Measurements from ENCODE around the gene PDE9A.
"Not testable (repeated sequence)": the region's sequence is repeated elsewhere in the genome, so short reads cannot be mapped to it uniquely, and the experiment has no call there.

Gene PDE9A

DNA sequence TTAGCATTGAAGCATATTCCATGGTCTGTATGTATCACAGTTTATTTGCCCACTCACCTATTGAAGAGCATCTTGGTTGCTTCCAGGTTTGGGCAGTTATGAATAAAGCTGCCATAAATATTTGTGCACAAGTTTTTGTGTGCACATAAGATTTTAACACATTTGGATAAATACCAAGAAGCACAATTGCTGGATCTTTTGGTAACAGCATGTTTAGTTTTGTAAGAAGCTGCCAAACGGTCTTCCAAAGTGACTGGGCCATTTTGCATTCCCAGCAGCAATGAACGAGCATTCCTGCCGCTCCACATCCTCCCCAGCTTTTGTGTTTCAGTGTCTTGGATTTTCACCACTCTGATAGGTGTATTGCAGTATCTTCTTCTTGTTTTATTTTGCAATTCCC lies 62.7 kb downstream of the PDE9A start:
- no peak for DNase-seq

DNA sequence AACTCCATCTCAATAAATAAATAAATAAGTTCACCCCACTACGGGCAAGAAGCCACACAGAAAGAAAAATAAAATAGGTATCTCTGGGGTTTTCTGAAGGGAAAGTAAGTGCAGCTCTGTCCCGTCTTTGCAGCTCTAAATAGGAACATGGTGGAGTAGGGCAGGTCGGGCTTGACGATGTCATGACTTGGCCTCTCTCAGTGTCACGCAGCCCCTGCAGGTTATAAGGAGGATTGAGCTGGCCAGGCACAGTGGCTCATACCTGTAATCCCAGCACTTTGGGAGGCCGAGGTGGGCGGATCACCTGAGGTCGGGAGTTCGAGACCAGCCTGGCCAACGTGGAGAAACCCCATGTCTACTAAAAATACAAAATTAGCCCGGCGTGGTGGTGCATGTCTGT lies 67.1 kb downstream of the PDE9A start:
- DNase-seq: not testable (repeated sequence)

DNA sequence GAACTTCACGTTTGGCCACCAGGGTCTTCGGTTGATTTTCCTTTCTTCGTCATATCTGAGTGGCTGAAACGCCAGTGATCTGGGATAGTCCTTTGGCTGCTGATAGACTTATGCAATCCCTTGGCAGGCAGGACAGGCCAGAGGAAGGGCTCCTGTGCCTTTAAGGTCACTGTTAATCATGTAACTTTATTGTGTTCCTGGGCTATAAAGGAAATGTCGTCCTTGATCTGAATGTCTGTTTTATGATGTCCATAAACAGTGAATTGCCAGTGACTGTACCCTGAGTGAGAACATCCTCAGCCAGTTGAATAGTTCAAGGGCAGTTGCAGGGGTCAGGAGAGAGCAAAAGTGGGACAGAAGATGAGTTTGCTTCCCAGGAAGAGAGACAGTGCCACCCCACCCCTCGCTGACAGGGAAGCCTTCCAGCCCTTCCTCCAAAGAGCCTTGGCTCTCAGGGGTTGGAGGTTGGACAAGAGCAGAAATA lies 68.0 kb downstream of the PDE9A start:
- DNase-seq: no peak

DNA sequence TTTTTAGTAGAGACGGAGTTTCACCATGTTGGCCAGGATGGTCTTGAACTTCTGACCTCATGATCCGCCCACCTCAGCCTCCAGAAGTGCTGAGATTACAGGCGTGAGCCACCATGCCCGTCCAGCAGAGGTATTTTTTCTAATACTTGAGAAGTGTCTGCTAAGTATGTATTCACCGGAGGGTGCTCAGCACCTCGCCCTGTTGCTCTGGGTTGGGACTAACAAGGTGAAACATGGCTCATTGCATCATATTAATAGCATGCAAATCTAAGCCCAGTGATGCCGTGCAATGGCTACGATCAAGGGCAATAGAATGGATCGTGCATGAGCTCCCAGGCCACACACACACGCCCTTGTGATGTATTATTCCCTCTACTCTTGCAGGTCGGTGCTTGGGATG lies 68.7 kb downstream of the PDE9A start:
- no peak for DNase-seq

DNA sequence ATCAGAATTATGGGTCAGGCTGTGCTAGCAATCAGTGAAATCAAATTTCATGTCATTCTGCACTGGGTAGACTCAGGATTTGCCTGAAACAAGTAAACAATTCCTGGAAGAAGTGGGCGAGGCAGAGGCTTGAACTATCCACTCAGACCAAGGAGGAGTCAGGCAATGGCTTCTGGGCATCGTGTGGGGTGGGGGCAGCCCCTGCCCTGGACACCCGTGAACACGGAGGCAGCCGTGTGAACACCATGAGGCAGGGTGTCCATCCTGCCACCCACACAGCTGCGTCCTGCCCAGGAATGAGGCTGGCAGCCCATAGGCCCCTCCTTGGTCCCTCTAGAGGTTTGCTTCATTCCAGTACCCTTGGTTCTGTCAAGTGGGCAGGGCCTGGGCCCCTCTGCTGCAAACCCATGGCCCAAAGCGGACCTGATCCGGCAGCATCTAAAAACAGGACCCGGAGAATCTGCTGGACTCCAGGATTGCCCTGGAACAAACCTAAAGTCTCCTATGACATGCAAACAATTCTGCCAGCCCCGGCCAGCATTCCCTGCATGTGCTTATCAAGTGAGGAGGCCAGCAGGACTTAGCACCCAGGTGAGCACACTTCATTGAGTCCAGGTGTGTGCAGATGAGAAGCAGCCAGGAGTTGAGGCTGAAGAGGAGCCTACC lies 69.5 kb downstream of the PDE9A start:
- DNase-seq: no peak

DNA sequence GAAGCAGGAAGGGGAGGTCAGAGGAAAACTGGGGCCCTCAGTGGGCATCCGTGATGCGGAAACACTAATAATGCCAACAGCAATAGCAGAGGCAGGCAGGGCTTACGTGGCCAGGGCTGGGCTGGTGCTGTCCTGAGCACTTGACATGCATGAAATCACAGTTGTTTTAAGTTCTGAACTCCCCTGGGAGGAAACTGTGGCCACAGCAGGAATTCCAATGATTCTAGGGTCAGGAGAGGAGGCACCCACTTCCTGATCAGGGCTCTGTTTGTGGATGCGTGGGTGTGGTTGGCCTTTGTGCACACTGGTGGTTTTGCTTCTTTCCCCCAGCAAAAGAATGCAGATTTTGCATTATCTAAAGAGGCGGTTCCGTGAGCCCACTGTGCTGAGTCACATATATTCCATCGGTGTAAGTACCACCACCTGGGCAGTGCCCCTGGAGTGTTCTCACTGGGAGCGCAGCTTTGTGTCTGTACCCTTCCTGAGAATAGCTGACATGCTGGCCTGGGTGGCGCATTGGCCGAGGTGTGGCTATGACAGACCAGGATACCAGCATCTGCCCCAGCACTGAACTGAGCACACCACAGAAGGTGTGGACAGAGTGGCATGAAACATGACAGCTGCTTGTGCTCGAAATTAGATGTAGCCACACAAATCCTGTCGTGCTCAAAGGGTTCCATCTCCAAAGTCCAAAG lies 71.0 kb downstream of the PDE9A start:
- DNase-seq: no peak

DNA sequence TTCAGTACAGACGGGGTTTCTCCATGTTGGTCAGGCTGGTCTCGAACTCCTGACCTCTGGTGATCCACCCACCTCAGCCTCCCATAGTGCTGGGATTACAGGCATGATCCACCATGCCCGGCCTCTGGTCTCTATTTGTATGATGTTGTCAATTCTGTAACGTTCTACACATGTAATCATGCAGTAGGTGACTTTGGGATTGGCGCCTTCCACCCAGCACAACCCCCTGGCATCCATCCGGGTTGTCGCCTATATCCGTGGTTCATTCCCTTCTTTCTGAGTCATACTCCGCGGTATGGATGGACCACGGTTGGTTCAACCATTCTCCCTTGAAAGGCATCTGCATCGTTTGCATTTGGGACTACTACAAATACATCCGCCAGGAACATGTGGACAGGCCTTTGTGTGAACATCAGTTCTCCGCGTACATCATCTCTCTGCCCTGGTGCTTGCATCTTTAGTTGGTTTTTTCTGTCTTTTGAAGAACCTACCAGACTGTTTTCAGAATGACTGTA lies 72.1 kb downstream of the PDE9A start:
- no peak for DNase-seq

DNA sequence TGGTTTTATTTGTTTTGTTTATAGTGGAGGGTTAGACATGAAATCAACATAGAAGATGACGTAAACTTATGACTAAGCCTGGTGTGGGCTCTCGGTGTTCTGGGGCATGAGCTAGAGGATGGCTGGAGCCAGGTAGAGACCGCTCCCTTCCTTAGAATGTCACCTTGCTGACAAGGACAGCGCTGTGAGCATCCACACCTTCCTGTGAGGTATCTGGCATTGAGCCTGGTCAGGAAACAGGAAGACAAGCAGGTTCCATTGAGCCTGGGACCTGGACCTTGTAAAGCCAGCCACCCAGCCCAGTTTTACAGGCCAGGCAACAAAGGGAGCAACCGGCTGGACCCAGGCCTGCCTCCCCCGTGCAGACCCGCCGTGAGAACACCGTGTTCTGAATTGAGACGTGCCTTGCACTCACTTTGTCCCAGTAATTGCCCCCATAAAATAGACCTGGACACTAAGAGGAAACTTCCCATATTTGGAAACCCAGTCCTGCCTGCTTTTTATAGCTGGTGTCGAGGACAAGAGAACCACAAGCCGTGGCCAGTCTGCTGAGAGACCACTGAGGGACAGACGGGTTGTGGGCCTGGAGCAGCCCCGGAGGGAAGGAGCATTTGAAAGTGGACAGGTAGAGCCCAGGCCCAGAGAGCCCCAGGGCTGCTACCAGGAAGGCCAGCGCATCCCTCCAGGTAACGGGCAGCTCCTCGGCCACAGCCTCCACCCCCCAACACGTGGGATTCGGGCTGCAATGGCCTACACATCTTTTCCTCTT lies 78.0 kb downstream of the PDE9A start:
- DNase-seq: no peak

DNA sequence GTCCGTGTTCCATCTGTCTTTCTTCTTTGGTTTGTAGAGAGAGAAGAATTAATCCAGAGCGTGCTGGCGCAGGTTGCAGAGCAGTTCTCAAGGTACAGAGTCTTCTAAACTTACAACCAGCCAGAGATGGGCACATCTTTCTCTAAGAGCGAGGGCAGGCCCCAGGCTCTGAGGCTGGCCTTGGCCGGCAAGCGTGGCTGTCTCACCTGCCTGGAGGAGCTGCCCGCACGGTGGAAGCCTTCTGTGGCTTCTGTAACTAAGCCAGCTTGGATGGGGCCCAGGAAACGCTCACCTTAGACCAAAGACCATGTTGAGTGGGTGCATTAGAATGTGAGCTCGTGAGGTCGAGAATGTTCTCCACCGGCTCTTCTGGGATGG lies 78.6 kb downstream of the PDE9A start:
- DNase-seq: no peak

DNA sequence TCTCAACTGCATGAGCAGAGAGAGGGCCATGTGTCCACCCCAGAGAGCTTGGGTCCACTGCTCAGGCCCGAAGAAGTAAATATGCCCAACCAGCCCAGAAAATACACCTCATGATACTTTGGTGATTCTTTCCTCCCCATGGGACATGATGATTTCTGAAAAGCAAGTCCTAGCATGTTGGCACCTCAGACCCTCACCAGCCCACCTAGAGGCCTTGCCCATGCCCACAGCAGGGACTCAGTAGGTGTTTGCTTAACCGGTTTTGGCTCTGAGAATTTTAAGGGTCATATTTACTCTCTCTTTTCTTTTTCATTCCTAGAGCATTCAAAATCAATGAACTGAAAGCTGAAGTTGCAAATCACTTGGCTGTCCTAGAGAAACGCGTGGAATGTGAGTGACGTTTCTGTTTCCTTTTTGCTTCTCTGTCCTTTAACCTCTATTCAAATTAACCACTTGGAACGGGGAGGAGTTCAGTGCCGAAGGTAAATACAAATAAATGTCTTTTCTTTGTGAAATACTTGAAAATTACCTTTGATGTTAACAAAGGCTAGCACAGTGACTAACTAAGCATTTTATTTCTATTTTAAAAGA lies 79.7 kb downstream of the PDE9A start:
- DNase-seq: no peak

DNA sequence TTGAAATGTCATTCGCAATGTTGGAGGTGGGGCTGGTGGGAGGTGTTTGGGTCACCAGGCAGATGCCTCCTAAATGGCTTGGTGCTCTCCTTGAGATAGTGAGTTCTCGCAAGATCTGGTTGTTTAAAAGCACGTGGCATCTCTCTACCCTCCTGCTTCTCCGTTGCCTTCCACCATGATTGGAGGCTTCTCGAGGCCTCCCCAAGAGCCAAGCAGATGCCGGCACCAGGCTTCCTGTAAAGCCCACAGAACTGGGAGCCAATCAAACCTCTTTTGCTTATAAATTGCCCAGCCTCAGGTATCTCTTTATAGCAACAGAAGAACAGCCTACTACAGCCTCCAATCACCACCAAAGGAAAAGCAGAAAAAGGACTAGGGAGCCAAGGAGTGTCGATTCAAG lies 80.5 kb downstream of the PDE9A start:
- DNase-seq: no peak

DNA sequence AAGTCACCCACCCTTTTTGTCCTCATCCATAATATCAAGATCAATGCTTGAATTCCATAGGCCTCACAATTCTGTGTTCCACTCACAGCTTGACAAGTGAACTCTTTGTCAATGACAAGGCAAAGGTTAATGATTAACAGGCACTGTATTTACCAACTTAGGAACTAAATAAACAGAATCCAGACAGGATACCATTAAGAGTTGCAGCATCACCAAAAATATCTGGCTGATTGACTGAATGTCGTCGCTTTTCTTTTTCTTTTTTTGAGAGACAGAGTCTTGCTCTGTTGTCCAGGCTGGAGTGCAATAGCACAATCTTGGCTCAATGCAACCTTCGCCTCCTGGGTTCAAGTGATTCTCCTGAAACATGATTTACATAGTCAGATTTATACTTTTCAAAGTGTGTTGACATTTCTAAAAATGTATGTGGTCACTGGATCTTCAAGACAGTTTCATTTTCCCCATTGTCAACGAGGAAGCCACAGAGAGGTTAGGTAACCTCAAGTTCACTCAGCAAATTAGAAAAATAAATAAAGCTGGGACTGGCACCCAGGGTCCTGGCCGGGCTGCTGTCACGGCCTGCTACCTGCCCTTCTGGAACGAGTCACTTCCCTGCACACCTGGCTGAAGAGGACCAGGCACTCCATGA lies 81.0 kb downstream of the PDE9A start:
- DNase-seq: peak in 1 of 2 donors; percentile 13

DNA sequence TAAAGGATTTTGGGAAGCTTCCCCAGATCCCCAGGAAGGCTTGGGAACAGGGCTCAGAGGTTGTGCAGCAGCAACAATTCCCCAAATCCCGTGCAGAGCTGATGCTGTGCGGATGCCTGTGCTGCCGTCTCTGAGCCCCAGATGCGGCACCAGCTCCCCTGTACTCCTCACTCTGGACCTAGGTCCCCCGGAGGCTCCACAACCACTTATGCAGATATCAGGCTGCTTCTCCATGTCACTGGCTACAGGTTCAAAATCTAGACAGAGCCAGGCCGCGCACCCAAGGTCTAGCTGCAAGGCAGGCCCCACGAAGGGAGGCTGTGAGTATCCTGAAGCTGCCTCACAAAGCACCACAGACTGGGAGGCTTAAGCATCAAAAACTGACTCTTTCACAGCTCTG lies 81.6 kb downstream of the PDE9A start:
- DNase-seq: no peak

DNA sequence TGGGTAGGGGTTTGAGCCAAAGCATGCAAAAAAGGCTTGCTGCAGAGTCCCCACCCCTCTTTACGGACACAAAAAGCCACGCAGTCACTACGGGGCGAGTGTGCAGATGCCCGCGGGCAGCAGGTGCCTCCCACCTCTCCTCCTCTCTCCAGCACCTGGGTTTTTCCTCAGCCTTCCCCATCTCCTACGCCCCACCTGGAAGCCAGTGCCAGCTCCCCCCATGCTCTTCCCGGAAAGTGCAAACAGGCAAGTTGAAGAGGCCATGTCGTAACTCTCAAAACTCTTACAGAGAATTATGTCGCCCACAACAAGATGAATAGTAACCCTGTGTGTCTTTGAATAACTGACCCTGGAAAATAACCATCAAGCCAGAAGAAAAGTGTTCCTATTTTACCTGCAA lies 82.5 kb downstream of the PDE9A start:
- no peak for DNase-seq

DNA sequence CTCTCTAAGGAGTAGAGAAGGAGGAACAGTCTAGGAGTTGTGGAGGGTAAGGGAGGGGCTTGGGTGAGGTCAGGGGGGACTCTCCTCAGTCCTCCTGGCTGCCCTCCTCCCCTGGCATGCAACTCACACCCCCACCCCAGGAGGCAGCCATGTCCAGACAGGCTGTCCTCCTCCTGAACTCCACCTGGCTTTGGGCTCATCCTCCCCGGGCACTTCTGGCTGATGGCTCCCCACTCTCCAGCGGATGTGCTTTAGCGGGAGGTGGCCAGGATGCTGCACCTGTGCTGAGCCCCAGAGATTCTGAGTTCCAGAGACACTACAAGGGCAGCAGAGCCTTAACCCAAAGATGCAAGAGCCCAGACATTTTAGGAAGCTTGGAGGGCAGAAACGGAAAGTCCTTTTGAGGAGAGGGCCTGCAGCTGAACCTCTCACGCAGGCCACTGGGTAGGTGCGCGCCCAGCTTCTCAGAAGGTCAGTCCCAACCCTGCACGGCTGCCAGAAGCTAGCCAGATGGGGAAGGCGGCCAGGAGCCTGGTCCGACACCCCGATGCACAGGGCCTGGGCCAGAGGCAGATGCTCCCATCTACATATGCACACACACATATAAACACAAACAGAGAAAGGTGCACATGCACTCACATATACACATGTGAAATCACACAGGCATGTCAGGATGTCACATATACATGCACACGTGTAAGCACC lies 83.4 kb downstream of the PDE9A start:
- no peak for DNase-seq

DNA sequence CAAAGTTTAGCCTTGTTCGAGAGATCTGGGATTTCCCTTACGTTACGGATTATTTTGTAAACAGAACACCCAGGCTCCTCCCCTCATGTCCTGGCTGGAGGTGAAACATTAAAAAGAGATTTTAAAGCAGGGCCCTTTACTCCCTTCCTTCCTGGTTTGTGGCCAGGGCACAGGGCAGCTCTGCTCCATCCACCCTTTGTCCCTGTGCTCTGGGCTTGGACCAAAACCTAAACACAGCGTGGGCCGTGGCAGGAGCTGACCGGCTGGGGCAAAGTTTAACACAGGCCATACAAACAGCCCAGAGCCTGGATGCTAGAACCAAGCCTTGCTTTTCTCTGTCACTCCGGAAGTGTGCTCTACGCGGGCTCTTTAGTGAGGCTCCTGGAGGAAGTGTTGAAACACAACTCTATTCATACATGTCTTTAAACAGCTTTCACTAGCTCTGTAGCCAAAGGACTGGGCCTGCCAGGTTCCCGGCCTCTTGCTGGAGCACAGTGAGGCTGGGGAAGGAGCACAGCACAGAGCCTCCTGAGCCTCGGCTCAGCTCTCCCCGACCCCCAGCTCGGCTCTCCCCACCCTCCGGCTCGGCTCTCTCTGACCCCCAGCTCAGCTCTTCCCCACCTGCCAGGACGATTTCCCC lies 84.7 kb downstream of the PDE9A start:
- DNase-seq: peak; percentile 41 to 70

DNA sequence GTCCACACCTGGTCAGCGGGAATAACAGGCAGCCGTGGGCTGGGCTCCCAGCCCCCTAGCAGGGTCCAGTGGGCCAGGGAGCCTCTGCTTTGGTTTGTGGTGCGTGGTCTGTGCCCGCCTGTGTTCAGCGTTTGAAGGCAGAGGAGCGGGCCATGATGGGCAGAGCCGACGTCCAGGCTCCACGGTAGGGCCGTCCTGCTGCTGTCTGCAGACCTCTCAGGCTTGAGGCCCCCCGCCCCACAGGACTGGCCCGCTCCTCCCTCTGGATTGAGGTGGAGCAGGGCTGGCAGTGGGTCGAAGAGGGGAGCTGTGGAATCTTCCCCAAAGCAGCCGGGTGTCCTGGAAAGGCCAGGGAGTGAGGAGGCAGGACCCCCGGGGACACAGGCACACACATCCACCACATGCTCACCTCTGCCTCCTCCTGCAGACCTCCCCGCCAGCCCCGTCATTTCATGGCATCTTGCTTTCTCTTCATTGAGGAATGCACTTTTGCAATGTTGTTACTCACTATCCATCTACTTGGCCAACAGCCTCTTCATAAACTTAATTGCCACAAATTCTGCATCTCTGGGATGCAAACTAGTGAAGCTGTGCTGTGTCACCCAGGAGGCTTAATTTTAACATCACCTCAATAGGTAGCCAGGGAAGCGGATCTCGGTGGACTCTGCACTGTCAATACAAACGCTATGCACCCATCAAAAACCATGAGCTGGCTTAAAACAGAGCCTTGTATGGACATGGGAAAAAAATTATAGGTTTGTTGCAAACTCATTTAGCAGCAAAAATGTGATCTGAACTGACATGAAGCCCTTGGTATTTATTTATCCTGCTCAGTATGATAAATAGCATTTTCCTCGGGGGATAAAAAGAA lies 85.9 kb downstream of the PDE9A start:
- DNase-seq: no peak

DNA sequence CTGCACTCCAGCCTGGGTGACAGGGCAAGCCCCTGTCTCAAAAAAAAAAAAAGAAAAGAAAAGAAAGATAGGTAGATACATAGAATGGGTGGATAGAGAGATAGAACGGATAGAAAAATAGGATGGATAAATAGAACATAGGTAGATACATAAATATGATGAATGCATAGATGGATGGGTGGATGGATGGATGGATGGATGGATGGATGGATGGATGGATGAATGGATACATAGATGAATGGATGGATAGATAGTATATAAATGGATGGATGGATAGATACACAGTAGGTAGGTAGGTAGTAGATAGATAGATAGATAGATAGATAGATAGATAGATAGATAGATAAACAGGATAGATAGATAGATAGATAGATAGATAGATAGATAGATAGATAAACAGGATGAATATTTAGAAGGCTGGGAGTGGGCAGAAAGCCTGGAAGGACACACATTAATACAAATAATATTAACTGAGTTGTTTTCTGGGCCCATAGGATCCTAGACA lies 87.0 kb downstream of the PDE9A start:
- no peak for DNase-seq

DNA sequence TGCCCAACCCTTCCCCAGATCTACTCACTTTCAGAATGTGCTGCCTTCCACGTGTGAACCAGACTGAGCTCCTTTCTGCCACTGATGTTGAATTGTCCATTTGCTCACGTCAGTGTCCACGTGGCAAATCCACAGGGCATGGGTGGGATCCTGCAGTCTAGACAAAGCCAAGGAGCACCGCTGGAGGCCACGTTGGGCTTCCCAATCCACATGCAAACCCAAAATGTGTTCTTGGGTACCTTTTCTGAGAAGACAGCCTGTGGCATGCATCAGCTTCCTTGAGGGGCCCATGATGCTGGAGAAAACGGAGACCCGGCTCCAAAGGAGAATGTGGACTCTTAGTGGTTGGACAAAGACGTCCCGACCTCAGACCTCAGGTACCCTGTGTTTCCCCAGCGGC lies 87.6 kb downstream of the PDE9A start:
- DNase-seq: no peak

Measured in CD4-positive, alpha-beta T cell treated with Interleukin-4 for 1 hour (primary cell).